GM13976 (cell line): ENCODE measurements around the gene CHRNE.

Source experiments
- DNase-seq: peaks from one replicate; pipeline ENCODE4 v3.0.0; 2012; ENCODE audit warnings: low spot score
- CTCF ChIP-seq: IDR thresholded peaks from 2 replicates; pipeline ENCODE4 v1.5.1; 2012; ENCODE audit warnings: borderline replicate concordance, mild to moderate bottlenecking; ENCODE audit not compliant: insufficient read depth; ENCODE audit errors: extremely low read depth, missing control alignments, control extremely low read depth
- in situ Hi-C: fragments of 300-500 bp; cut with MboI; formaldehyde crosslinking; loops from one replicate; pipeline ENCODE4 v1.12.0; 2022; ENCODE audit warnings: low sequenced_read_pairs, mixed read lengths, inconsistent platforms; ENCODE audit not compliant: unreplicated experiment

Gene CHRNE

DNA sequence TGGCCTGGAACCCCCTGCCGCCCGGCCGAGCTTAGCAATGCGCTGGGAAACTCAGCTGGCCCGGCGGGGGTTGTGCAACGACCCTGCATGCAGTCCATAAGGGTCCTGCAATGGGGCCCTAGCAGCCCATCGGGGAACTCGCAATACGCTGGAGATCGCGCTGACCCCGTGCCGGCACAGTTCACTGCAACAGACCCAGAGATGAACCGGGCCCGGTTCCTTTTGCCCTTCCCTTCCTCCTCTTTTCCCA, 36.6 kb upstream of the CHRNE start:
- DNase-seq = no peak
- in situ Hi-C loops = no loop called here
- TF ChIP-seq CTCF = no peak

GRCh38 chr17:4938688-4939545, 36.0 kb upstream of the CHRNE start:
- in situ Hi-C loops = no loop called here
- no peak for DNase-seq
- TF ChIP-seq CTCF = no peak

GRCh38 chr17:4938069-4938491, 35.2 kb upstream of the CHRNE start:
- no peak for TF ChIP-seq CTCF
- DNase-seq = no peak
- in situ Hi-C loops = no loop called here

GRCh38 chr17:4937553-4937952, 34.7 kb upstream of the CHRNE start:
- in situ Hi-C loops = no loop called here
- no peak for TF ChIP-seq CTCF
- no peak for DNase-seq

DNA sequence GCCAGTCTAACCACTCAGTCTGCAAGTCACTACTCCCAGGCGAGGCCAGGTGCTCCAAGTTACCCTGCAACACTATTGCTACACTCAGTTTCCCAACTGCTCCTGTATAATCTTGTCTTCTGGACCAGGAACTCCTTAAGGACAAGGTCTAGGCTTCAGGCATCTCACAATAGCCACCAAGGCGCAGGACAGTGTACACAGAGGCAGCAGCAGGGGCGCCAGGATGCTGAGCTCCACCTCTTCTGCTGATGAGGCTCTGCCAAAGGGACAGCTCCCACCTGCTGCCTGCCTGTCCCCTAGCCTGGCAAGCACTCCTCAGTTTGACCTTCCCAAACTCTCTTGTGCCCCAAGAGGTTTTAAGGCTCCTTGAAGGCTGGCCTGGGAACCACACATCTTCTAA, 33.5 kb upstream of the CHRNE start:
- no peak for DNase-seq
- TF ChIP-seq CTCF = no peak
- in situ Hi-C loops = no loop called here

DNA sequence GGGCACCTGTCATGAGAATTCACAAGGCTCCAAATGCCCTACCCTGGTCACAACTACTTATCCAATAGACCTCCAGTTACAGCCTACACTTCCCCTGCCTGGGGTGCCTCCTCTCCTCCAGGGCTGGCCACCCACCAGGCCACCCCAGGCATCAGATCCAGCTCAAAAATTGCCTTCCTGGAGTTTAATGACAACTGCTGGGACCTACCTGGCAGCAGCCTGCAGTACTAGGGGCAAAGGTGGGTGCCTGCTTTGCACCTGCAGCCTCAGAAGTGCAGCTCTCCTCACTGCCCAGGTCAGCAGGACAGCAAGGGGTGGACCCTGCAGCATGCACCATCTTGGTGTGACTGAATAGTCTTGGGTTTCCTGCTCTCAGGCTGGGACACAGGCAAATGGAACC, 32.8 kb upstream of the CHRNE start:
- TF ChIP-seq CTCF = no peak
- no peak for DNase-seq
- in situ Hi-C loops = no loop called here
